Measurements from ENCODE around the gene COL17A1. TPM values are rescaled to one million over a fixed set of nuclear protein-coding genes. Genes with fewer than 3 reads are reported as not detected.
A peak's percentile ranks its signal among the peaks of the same experiment; 100 is the strongest.

Gene COL17A1
- total RNA-seq, 1 experiment from 2014 or later = 1.2 TPM

- intact Hi-C loops (cut with micrococcal nuclease) = loop anchor here (1.0 to 5.0 kb wide), 6 partner anchors 40 to 234 kb away; partner anchors contain the start of gene SLK
- Histone ChIP-seq H3K4me2 (ENCODE audit: low read length) (peak overlapping the region; percentile 98), H3K27me3 (ENCODE audit: low read length) (no peaks in the 10 kb centered on the region), H3K4me1 (ENCODE audit: insufficient read depth, low read length) (peaks cover 40% of the 10 kb centered on the region), H3K27ac (ENCODE audit: low read length) (peak overlapping the region; percentile 60), H2AFZ (ENCODE audit: low read length) (peak overlapping the region; percentile 76), H3K9me2 (replicated peaks; ENCODE audit: low read length) (no peaks in the 10 kb centered on the region), H3K9me3 (ENCODE audit: low read length) (no peaks in the 10 kb centered on the region), H3K36me3 (ENCODE audit: low read depth, low read length) (no peaks in the 10 kb centered on the region), H3K9ac (ENCODE audit: low read length) (peak overlapping the region; percentile 95), H3K4me3 (ENCODE audit: low read length) (peak overlapping the region; percentile 91), H4K20me1 (ENCODE audit: low read length) (no peaks in the 10 kb centered on the region), H3F3A (ENCODE audit: low read length, unreplicated experiment) (peaks cover 3% of the 10 kb centered on the region), H3K79me2 (ENCODE audit: low read length) (peaks cover 8% of the 10 kb centered on the region; the same call in 1 of the 2 replicates)
- ChIA-PET CTCF (interaction anchor here (0.9 to 1.4 kb wide), 2 partner anchors 73 to 76 kb away, joined by 6 to 8 read pairs; no protein-coding TSS in a partner anchor), POLR2A (ENCODE audit: unreplicated experiment) (interaction anchor here (0.6 to 1.1 kb wide), 6 partner anchors 36 to 380 kb away, joined by 3 to 8 read pairs (median 6); partner anchors contain the start of gene GSTO2)
- ATAC-seq (no peak), DNase-seq (no peak)
- TF ChIP-seq EZH2 (IDR thresholded peaks at IDR 0.05; ENCODE audit: low read length, unreplicated experiment) (no peak), CTCF (conservative IDR thresholded peaks at IDR 0.05; ENCODE audit: low read depth, low read length) (no peak), EZH2phosphoT487 (IDR thresholded peaks at IDR 0.05; ENCODE audit: borderline replicate concordance, low read length) (no peak)
- TSS peak; percentile 64 for BruUV-seq (replicated peaks)
Observed at GRCh38 chr10:104122225-104123107, 36.8 kb upstream of the COL17A1 start.

DNA sequence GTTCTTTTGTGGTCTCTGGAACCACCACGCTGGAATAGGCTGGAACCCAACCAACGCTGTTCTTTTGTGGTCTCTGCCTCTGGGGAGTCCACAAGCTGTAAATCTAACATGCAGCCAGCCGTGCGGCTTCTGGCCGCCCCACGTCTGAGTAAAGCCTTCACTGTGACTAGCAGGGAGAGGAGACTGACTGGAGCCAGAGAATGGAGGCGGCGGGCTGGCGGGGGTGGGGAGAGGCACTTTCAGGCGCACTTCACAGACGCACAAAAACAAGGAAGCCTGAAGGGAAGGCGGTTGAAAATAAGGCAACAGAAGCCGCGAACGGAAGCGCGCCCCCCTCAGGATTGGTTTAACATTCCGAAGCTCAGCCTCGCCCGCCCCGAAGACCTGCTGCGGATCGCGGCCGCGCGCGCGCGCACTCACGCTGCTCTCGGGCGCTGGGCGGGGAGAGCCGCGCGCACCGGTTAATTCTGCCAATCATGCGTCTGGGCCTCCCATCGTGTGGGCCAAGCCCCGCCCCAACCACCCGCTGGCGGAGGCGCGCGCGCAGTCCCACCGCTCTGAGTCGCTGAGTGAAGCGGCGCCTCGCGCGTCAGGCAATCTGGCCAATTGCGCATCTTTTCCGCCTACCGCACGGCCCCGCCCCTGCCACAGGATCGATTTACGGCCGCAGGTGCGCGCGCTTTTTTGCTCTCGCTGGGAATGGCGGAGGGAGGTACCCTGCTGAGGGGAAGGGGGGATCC, 36.0 kb upstream of the COL17A1 start, which contains the start of gene SFR1:
Gene SFR1 (plus strand): TSS at position 687 of the 740 bp plus-strand sequence. CDS start 13 bp downstream, at position 700.
- H3K9me2 ChIP-seq (replicated peaks; ENCODE audit: low read length) = no peaks in the 10 kb centered on the region
- H3K9ac ChIP-seq (ENCODE audit: low read length) = peak within 1 kb of the TSS; percentile 99
- H3K27ac ChIP-seq (ENCODE audit: low read length) = peak within 1 kb of the TSS; percentile 99
- intact Hi-C loops (cut with micrococcal nuclease) = loop anchor here (1.0 to 5.0 kb wide), 3 partner anchors 39 to 154 kb away; partner anchors contain the start of gene SLK
- ATAC-seq = peak; percentile 71
- H3K4me1 ChIP-seq (ENCODE audit: insufficient read depth, low read length) = peaks cover 48% of the 10 kb centered on the region
- no peaks in the 10 kb centered on the region for H4K20me1 ChIP-seq (ENCODE audit: low read length)
- TF ChIP-seq CTCF (conservative IDR thresholded peaks at IDR 0.05; ENCODE audit: low read depth, low read length) (peak; percentile 60), EZH2phosphoT487 (IDR thresholded peaks at IDR 0.05; ENCODE audit: borderline replicate concordance, low read length) (no peak)
- H3F3A ChIP-seq (ENCODE audit: low read length, unreplicated experiment) = peaks cover 3% of the 10 kb centered on the region
- no peaks in the 10 kb centered on the region for H3K36me3 ChIP-seq (ENCODE audit: low read depth, low read length)
- H3K79me2 ChIP-seq (ENCODE audit: low read length) = peaks cover 8% of the 10 kb centered on the region; the same call in 1 of the 2 replicates
- H3K4me3 ChIP-seq (ENCODE audit: low read length) = peak within 1 kb of the TSS; percentile 91
- H3K4me2 ChIP-seq (ENCODE audit: low read length) = peak within 1 kb of the TSS; percentile 98
- H2AFZ ChIP-seq (ENCODE audit: low read length) = peak within 1 kb of the TSS; percentile 76
- H3K9me3 ChIP-seq (ENCODE audit: low read length) = no peaks in the 10 kb centered on the region
- no peaks in the 10 kb centered on the region for H3K27me3 ChIP-seq (ENCODE audit: low read length)
- CTCF ChIA-PET = interaction anchor here (0.5 kb wide), 1 partner anchor 232 kb away, joined by 3 read pairs; no protein-coding TSS in a partner anchor
- POLR2A ChIA-PET (ENCODE audit: unreplicated experiment) = interaction anchor here (0.6 to 1.1 kb wide), 6 partner anchors 12 to 234 kb away, joined by 3 to 6 read pairs (median 5); partner anchors contain the start of gene GSTO2
- peak; percentile 96 for DNase-seq
- no TSS peak for BruUV-seq (replicated peaks)
